SK-N-SH (cell line): ENCODE results near the gene GTPBP3. TPM values are rescaled to one million over a fixed set of nuclear protein-coding genes. Genes with fewer than 3 reads are reported as not detected.

Source experiments
- CTCF ChIA-PET: fragments of 300-600, 350-600 bp; formaldehyde crosslinking; extraction: SDS; loops from one replicate; lab custom pipeline; 2021; lab: Yijun Ruan, JAX
- POLR2A ChIA-PET: fragments of 350-600 bp; sonication (Branson Sonifier 250); formaldehyde crosslinking; extraction: SDS; loops from one replicate; lab custom pipeline; 2020; ENCODE audit warnings: antibody characterized with exemption, inconsistent platforms; lab: Yijun Ruan, JAX
- DNase-seq: peaks from one replicate; pipeline ENCODE4 v3.0.0; 2012
- H2AFZ ChIP-seq: fragments of 200-600 bp; sonication (generic); 2 replicates; pipeline ENCODE4 v1.8.1; 2016; ENCODE audit warnings: antibody characterized with exemption, mild to moderate bottlenecking, low read depth
- H3F3A ChIP-seq: fragments of 200-600 bp; sonication (generic); replicated peaks from 2 replicates; pipeline ENCODE3; 2016; ENCODE audit warnings: antibody characterized with exemption, mild to moderate bottlenecking; ENCODE audit not compliant: insufficient read depth
- H3K27ac ChIP-seq, 2 experiments: fragments of 200-500 bp in 1 of 2; fragments of 200-600 bp in 1 of 2; sonication (Bioruptor generic) in 1 of 2; sonication (generic), shearing (Covaris generic) in 1 of 2; 2 replicates each; pipeline versions ENCODE4 v1.5.1 to v1.6.1; 2014 to 2016; ENCODE audit warnings: low read depth in 2 of 2, inconsistent platforms in 1 of 2, low read length in 1 of 2, mild to moderate bottlenecking in 1 of 2, mixed read lengths in 1 of 2
- H3K27me3 ChIP-seq: fragments of 200-600 bp; sonication (generic), shearing (Covaris generic); 2 replicates; pipeline ENCODE4 v1.6.1; 2016; ENCODE audit warnings: mixed run types; ENCODE audit not compliant: insufficient read depth
- H3K36me3 ChIP-seq, 2 experiments: fragments of 200-500 bp in 1 of 2; fragments of 200-600 bp in 1 of 2; sonication (Bioruptor generic) in 1 of 2; sonication (generic) in 1 of 2; replicated peaks in 1 of 2; 2 replicates each; pipeline versions ENCODE3 to v1.5.1; 2014 to 2016; ENCODE audit warnings: low read length in 1 of 2, mild to moderate bottlenecking in 1 of 2; ENCODE audit not compliant: insufficient read depth in 2 of 2, control insufficient read depth in 1 of 2
- H3K4me1 ChIP-seq, 2 experiments: fragments of 200-500 bp in 1 of 2; fragments of 200-600 bp in 1 of 2; sonication (Bioruptor generic) in 1 of 2; sonication (generic), shearing (Covaris generic) in 1 of 2; 2 replicates each; pipeline versions ENCODE4 v1.5.1 to v1.6.1; 2014 to 2016; ENCODE audit warnings: low read depth in 1 of 2, low read length in 1 of 2, mixed run types in 1 of 2; ENCODE audit not compliant: insufficient read depth in 2 of 2, control insufficient read depth in 1 of 2
- H3K4me2 ChIP-seq: fragments of 200-600 bp; sonication (generic), shearing (Covaris generic); 2 replicates; pipeline ENCODE4 v1.6.1; 2017; ENCODE audit warnings: mixed run types
- H3K4me3 ChIP-seq, 2 experiments: fragments of 200-500 bp in 1 of 2; fragments of 200-600 bp in 1 of 2; sonication (Bioruptor generic) in 1 of 2; sonication (generic), shearing (Covaris generic) in 1 of 2; 2 replicates each; pipeline versions ENCODE4 v1.5.1 to v1.8.1; 2014 to 2016; ENCODE audit warnings: low read depth in 2 of 2, inconsistent platforms in 1 of 2, low read length in 1 of 2, mild to moderate bottlenecking in 1 of 2, mixed read lengths in 1 of 2, moderate library complexity in 1 of 2
- H3K79me2 ChIP-seq: fragments of 200-600 bp; sonication (generic); 2 replicates; pipeline ENCODE4 v1.8.1; 2017; ENCODE audit warnings: mild to moderate bottlenecking; ENCODE audit not compliant: insufficient read depth
- H3K9ac ChIP-seq: fragments of 200-600 bp; sonication (generic); 2 replicates; pipeline ENCODE4 v1.6.1; 2017; ENCODE audit warnings: mixed run types
- H3K9me2 ChIP-seq: fragments of 200-600 bp; sonication (generic); 2 replicates; pipeline ENCODE4 v1.6.1; 2017; ENCODE audit warnings: mixed run types
- H3K9me3 ChIP-seq: fragments of 200-600 bp; sonication (generic); 2 replicates; pipeline ENCODE4 v1.6.1; 2017; ENCODE audit warnings: mixed run types, mild to moderate bottlenecking, moderate library complexity
- H4K20me1 ChIP-seq: fragments of 200-600 bp; sonication (generic); 2 replicates; pipeline ENCODE4 v1.6.1; 2017; ENCODE audit warnings: mild to moderate bottlenecking, mixed run types; ENCODE audit not compliant: insufficient read depth
- CHD2 ChIP-seq: fragments of 150-350 bp; IDR thresholded peaks from 2 replicates; pipeline ENCODE4 v1.6.1; 2018; ENCODE audit warnings: low read length; ENCODE audit not compliant: partially characterized antibody
- ELF1 ChIP-seq: IDR thresholded peaks from 2 replicates; pipeline ENCODE4 v1.4.0; 2012
- EZH2phosphoT487 ChIP-seq: fragments of 200-600 bp; sonication (generic); IDR thresholded peaks from 2 replicates; pipeline ENCODE4 v1.6.1; 2017; ENCODE audit warnings: low read depth, mixed run types, mild to moderate bottlenecking, antibody characterized with exemption, moderate library complexity, borderline replicate concordance
- FOXJ3 ChIP-seq: sonication (generic); formaldehyde crosslinking; IDR thresholded peaks from 2 replicates; pipeline ENCODE4 v1.5.1; 2020; ENCODE audit warnings: mild to moderate bottlenecking, missing genetic modification reagents
- GABPA ChIP-seq: IDR thresholded peaks from 2 replicates; pipeline ENCODE4 v1.4.0; 2012; ENCODE audit warnings: low read depth, mild to moderate bottlenecking
- MXI1 ChIP-seq: IDR thresholded peaks from 2 replicates; pipeline ENCODE4 v1.6.1; 2012; ENCODE audit warnings: mild to moderate bottlenecking, low read depth, low read length, improper control_type of control experiment
- NRF1 ChIP-seq: IDR thresholded peaks from 2 replicates; pipeline ENCODE4 v1.6.1; 2012; ENCODE audit warnings: low read depth, mild to moderate bottlenecking, low read length
- POLR2AphosphoS5 ChIP-seq: IDR thresholded peaks from 2 replicates; pipeline ENCODE4 v1.6.1; 2012; ENCODE audit warnings: low read depth, low read length
- RCOR1 ChIP-seq: fragments of 150-350 bp; IDR thresholded peaks from 2 replicates; pipeline ENCODE4 v1.6.1; 2017; ENCODE audit warnings: antibody characterized with exemption, low read length
- TAF1 ChIP-seq: IDR thresholded peaks from 2 replicates; pipeline ENCODE4 v1.6.1; 2012; ENCODE audit warnings: low read depth, mild to moderate bottlenecking, low read length, moderate library complexity, borderline replicate concordance
- TCF12 ChIP-seq: IDR thresholded peaks from 2 replicates; pipeline ENCODE4 v1.4.0; 2012
- YY1 ChIP-seq: IDR thresholded peaks from 2 replicates; pipeline ENCODE4 v1.4.0; 2012; ENCODE audit warnings: low read depth, mild to moderate bottlenecking
- WGBS: methylation state at CpG from one replicate; pipeline ENCODE4 v1.1.6; 2017; ENCODE audit warnings: low lambda C conversion rate; 5-methylcytosine and 5-hydroxymethylcytosine counted together
- polyA plus RNA-seq, 3 experiments: library from polyadenylated mRNA; depleted of rRNA; stranded (reverse); fragments of >200 nt; gene quantifications; 2 replicates each; pipeline ENCODE4 v1.2.3, GENCODE V29; 2012
- TF ChIP-seq, protein P1 (sequence below): IDR thresholded peaks from 2 replicates; pipeline ENCODE4 v1.4.0; 2012; ENCODE audit warnings: low read depth, borderline replicate concordance
- TF ChIP-seq, protein P2 (sequence below): fragments of 150-350 bp; IDR thresholded peaks from 2 replicates; pipeline ENCODE4 v1.6.1; 2016; ENCODE audit warnings: mild to moderate bottlenecking, low read depth, low read length
- TF ChIP-seq, protein P3 (sequence below): IDR thresholded peaks from 2 replicates; pipeline ENCODE4; 2012
- TF ChIP-seq, protein P4 (sequence below): IDR thresholded peaks from 2 replicates; pipeline ENCODE4 v1.4.0; 2012; ENCODE audit warnings: low read depth

Gene GTPBP3, protein sequence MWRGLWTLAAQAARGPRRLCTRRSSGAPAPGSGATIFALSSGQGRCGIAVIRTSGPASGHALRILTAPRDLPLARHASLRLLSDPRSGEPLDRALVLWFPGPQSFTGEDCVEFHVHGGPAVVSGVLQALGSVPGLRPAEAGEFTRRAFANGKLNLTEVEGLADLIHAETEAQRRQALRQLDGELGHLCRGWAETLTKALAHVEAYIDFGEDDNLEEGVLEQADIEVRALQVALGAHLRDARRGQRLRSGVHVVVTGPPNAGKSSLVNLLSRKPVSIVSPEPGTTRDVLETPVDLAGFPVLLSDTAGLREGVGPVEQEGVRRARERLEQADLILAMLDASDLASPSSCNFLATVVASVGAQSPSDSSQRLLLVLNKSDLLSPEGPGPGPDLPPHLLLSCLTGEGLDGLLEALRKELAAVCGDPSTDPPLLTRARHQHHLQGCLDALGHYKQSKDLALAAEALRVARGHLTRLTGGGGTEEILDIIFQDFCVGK
- polyA plus RNA-seq (2012; rRNA removed), result 21.6 and 22.4 TPM in 2 replicates
- polyA plus RNA-seq (2012; cell fraction: cytosol; rRNA removed), result 9.1 and 12.1 TPM in 2 replicates
- 72.5 and 94.4 TPM in 2 replicates for polyA plus RNA-seq (2012; cell fraction: nucleus; rRNA removed)

DNA sequence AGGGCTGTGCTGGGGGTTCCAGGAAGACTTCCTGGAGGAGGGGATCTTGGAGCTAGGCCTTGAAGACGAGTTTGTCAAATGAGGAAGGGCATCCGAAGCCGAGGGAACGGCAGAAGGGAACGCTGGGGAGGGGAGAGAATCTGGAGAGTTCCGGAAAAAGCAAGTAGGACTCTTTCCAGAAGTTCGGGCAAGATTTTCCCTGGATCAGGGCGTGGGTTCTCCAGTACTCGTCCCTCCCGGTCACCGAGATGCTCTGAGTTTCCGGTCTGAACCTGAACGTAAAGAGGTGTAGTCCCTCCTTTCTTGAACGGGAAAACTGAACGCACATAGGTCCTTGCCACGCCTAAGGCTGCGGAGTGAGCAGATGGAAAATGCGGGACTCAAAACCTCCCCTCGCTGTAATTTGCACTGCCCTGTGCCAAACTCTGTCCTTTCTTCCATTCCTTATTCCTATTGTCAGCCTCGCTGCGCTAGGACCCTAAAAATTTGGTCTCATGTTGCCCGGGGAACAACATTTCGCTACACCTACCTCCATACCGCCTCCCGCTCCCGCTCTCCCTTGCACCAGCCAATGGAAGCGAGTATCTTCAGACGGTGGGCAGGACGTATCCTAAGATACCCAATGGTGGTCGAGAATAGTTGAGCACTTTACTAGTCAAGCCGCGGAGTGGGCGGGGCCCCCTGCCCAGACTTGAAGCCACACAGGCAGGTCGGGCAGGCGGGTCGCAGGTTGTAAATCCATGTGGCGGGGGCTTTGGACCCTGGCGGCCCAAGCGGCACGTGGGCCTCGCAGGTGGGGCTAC, at the start of gene GTPBP3:
TSS of gene GTPBP3 (plus strand) at position 682 of the 803 bp plus-strand sequence. CDS start at position 741, 59 bp downstream.
- CTCF ChIA-PET, result interaction anchor here (1.9 kb wide), 1 partner anchor 48 kb away, joined by 5 read pairs; no protein-coding TSS in a partner anchor

More for the DNA sequence above, at the start of gene GTPBP3:
- Histone ChIP-seq H3K79me2 (peaks cover 8% of the 10 kb centered on the region; the same call in 1 of the 2 replicates), H3F3A (peaks cover 8% of the 10 kb centered on the region), H3K9ac (peak within 1 kb of the TSS; percentile 85), H3K27ac (peak within 1 kb of the TSS; percentile 82 to 96), H3K36me3 (peaks cover 0 to 7% of the 10 kb centered on the region in 2 experiments), H3K4me1 (peaks cover 0 to 24% of the 10 kb centered on the region in 2 experiments; a peak in 1 of 4 replicates), H3K4me3 (peak within 1 kb of the TSS; percentile 91 to 99), H4K20me1 (no peaks in the 10 kb centered on the region), H3K9me2 (no peaks in the 10 kb centered on the region), H3K27me3 (no peaks in the 10 kb centered on the region), H2AFZ (peak within 1 kb of the TSS; percentile 82), H3K4me2 (peak within 1 kb of the TSS; percentile 94), H3K9me3 (no peaks in the 10 kb centered on the region)
- TF ChIP-seq, protein P1, sequence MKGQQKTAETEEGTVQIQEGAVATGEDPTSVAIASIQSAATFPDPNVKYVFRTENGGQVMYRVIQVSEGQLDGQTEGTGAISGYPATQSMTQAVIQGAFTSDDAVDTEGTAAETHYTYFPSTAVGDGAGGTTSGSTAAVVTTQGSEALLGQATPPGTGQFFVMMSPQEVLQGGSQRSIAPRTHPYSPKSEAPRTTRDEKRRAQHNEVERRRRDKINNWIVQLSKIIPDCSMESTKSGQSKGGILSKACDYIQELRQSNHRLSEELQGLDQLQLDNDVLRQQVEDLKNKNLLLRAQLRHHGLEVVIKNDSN, result peak; percentile 20; the same call in 1 of the 2 replicates
- TF ChIP-seq GABPA (peak; percentile 81), TCF12 (peak; percentile 35; the same call in 1 of the 2 replicates), MXI1 (peak; percentile 96), NRF1 (no peak), FOXJ3 (CRISPR knock-in tag) (no peak), POLR2AphosphoS5 (peak; percentile 62), RCOR1 (no peak; the same call in 1 of the 2 replicates), YY1 (peak; percentile 82), ELF1 (peak; percentile 67; the same call in 1 of the 2 replicates), CHD2 (peak; percentile 67), EZH2phosphoT487 (no peak), TAF1 (peak; percentile 52)
- TF ChIP-seq, protein P2, sequence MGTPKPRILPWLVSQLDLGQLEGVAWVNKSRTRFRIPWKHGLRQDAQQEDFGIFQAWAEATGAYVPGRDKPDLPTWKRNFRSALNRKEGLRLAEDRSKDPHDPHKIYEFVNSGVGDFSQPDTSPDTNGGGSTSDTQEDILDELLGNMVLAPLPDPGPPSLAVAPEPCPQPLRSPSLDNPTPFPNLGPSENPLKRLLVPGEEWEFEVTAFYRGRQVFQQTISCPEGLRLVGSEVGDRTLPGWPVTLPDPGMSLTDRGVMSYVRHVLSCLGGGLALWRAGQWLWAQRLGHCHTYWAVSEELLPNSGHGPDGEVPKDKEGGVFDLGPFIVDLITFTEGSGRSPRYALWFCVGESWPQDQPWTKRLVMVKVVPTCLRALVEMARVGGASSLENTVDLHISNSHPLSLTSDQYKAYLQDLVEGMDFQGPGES, result peak; percentile 55; the same call in 1 of the 2 replicates
- TF ChIP-seq, protein P3, sequence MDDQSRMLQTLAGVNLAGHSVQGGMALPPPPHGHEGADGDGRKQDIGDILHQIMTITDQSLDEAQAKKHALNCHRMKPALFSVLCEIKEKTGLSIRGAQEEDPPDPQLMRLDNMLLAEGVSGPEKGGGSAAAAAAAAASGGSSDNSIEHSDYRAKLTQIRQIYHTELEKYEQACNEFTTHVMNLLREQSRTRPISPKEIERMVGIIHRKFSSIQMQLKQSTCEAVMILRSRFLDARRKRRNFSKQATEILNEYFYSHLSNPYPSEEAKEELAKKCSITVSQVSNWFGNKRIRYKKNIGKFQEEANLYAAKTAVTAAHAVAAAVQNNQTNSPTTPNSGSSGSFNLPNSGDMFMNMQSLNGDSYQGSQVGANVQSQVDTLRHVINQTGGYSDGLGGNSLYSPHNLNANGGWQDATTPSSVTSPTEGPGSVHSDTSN, result peak; percentile 48
- TF ChIP-seq, protein P4, sequence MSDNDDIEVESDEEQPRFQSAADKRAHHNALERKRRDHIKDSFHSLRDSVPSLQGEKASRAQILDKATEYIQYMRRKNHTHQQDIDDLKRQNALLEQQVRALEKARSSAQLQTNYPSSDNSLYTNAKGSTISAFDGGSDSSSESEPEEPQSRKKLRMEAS, result peak; percentile 89
- peak; percentile 95 for DNase-seq
- POLR2A ChIA-PET, result interaction anchor here (0.6 kb wide), 1 partner anchor 128 kb away, joined by 4 read pairs; no protein-coding TSS in a partner anchor
- WGBS, result under 1% methylated on average over 28 of the region's 41 CpGs
